Neuronal stem cell (in vitro differentiated cells): Measurements from ENCODE around the gene MOCS2. TPM values are rescaled to one million over a fixed set of nuclear protein-coding genes. Genes with fewer than 3 reads are reported as not detected.

Experiments used
- DNase-seq: peaks from one replicate; pipeline ENCODE4 v3.0.0-alpha.2; 2013; ENCODE audit warnings: low spot score
- H2AFZ ChIP-seq: one replicate; pipeline ENCODE4 v1.6.1; 2013; ENCODE audit warnings: mild to moderate bottlenecking, low read length, inconsistent platforms
- H2AK5ac ChIP-seq: 2 replicates; pipeline ENCODE4 v1.6.1; 2013; ENCODE audit warnings: low read depth, mild to moderate bottlenecking, inconsistent platforms, low read length, moderate library complexity, mixed read lengths
- H2BK120ac ChIP-seq: 2 replicates; pipeline ENCODE4 v1.6.1; 2013; ENCODE audit warnings: low read depth, mild to moderate bottlenecking, inconsistent platforms, low read length, moderate library complexity, mixed read lengths
- H2BK12ac ChIP-seq: one replicate; pipeline ENCODE4 v1.6.1; 2013; ENCODE audit warnings: low read length, inconsistent platforms
- H2BK15ac ChIP-seq: 2 replicates; pipeline ENCODE4 v1.6.1; 2013; ENCODE audit warnings: mild to moderate bottlenecking, low read length, inconsistent platforms, mixed read lengths
- H2BK5ac ChIP-seq: one replicate; pipeline ENCODE4 v1.6.1; 2013; ENCODE audit warnings: inconsistent platforms, mild to moderate bottlenecking, low read length, moderate library complexity
- H3K14ac ChIP-seq: one replicate; pipeline ENCODE4 v1.6.1; 2013; ENCODE audit warnings: low read length, inconsistent platforms
- H3K18ac ChIP-seq: 2 replicates; pipeline ENCODE4 v1.6.1; 2013; ENCODE audit warnings: low read length, inconsistent platforms
- H3K23ac ChIP-seq: 2 replicates; pipeline ENCODE4 v1.6.1; 2013; ENCODE audit warnings: low read depth, mild to moderate bottlenecking, mixed read lengths, low read length, inconsistent platforms; ENCODE audit not compliant: poor library complexity
- H3K27ac ChIP-seq: replicated peaks from 3 replicates; pipeline ENCODE4 v1.5.1; 2013; ENCODE audit warnings: low read length, inconsistent platforms
- H3K27me3 ChIP-seq, 3 experiments: 2 replicates each; pipeline ENCODE4 v1.6.1; 2013; ENCODE audit warnings: low read length in 3 of 3, mild to moderate bottlenecking in 2 of 3, inconsistent platforms in 1 of 3, low read depth in 1 of 3, mixed read lengths in 1 of 3, moderate library complexity in 1 of 3; ENCODE audit not compliant: control insufficient read depth in 3 of 3, insufficient read depth in 3 of 3
- H3K36me3 ChIP-seq, 2 donors: replicated peaks in 1 of 2; 2 replicates each; pipeline ENCODE4 v1.6.1; 2013; ENCODE audit warnings: low read length in 2 of 2; ENCODE audit not compliant: control insufficient read depth in 2 of 2, insufficient read depth in 2 of 2
- H3K4ac ChIP-seq: 2 replicates; pipeline ENCODE4 v1.6.1; 2013; ENCODE audit warnings: inconsistent platforms, mild to moderate bottlenecking, low read length, moderate library complexity
- H3K4me1 ChIP-seq, 2 donors: 1 replicate in 1 of 2; 2 replicates in 1 of 2; pipeline ENCODE4 v1.6.1; 2013; ENCODE audit warnings: low read length in 2 of 2, low read depth in 1 of 2; ENCODE audit not compliant: control insufficient read depth in 2 of 2, insufficient read depth in 1 of 2
- H3K4me2 ChIP-seq: one replicate; pipeline ENCODE4 v1.6.1; 2013; ENCODE audit warnings: mild to moderate bottlenecking, low read length, inconsistent platforms; ENCODE audit not compliant: insufficient read depth, poor library complexity, severe bottlenecking
- H3K4me3 ChIP-seq, 2 donors: 2 replicates each; pipeline ENCODE4 v1.5.1; 2013; ENCODE audit warnings: low read length in 2 of 2, mild to moderate bottlenecking in 2 of 2, inconsistent platforms in 1 of 2, moderate library complexity in 1 of 2
- H3K79me1 ChIP-seq: one replicate; pipeline ENCODE4 v1.6.1; 2013; ENCODE audit warnings: low read depth, mild to moderate bottlenecking, inconsistent platforms, low read length, moderate library complexity
- H3K9ac ChIP-seq: one replicate; pipeline ENCODE4 v1.6.1; 2013; ENCODE audit warnings: mild to moderate bottlenecking, low read depth, low read length, inconsistent platforms; ENCODE audit not compliant: poor library complexity
- H3K9me3 ChIP-seq, 2 donors: replicated peaks in 1 of 2; 2 replicates each; pipeline versions ENCODE3 to v1.6.1; 2013; ENCODE audit warnings: low read length in 2 of 2, mild to moderate bottlenecking in 2 of 2, inconsistent platforms in 1 of 2, low read depth in 1 of 2, mixed read lengths in 1 of 2, moderate library complexity in 1 of 2; ENCODE audit not compliant: control insufficient read depth in 2 of 2, insufficient read depth in 1 of 2
- H4K8ac ChIP-seq: one replicate; pipeline ENCODE4 v1.6.1; 2013; ENCODE audit warnings: low read depth, mild to moderate bottlenecking, inconsistent platforms, low read length, moderate library complexity
- H4K91ac ChIP-seq: one replicate; pipeline ENCODE4 v1.6.1; 2013; ENCODE audit warnings: low read length, low read depth, mild to moderate bottlenecking, inconsistent platforms; ENCODE audit not compliant: poor library complexity
- WGBS, 2 donors: extraction: QIAGEN DNeasy Blood & Tissue Kit; methylation state at CpG; one replicate each; pipeline ENCODE4 v1.1.7; 2013; ENCODE audit warnings: missing lambda C conversion rate in 2 of 2, mixed read lengths in 1 of 2; ENCODE audit not compliant: insufficient read length in 2 of 2, insufficient replicate concordance in 1 of 2; ENCODE audit errors: extremely low coverage in 2 of 2; 5-methylcytosine and 5-hydroxymethylcytosine counted together
- polyA plus RNA-seq, 2 experiments: library from polyadenylated mRNA; stranded (reverse); fragments of 200-250 nt; gene quantifications; one replicate each; pipeline ENCODE4 v1.2.3, GENCODE V29; 2013

MOCS2 gene
- 23.4 TPM for polyA plus RNA-seq (2013, experiment 1 of 2)
- polyA plus RNA-seq (2013, experiment 2 of 2) = 23.6 TPM

DNA sequence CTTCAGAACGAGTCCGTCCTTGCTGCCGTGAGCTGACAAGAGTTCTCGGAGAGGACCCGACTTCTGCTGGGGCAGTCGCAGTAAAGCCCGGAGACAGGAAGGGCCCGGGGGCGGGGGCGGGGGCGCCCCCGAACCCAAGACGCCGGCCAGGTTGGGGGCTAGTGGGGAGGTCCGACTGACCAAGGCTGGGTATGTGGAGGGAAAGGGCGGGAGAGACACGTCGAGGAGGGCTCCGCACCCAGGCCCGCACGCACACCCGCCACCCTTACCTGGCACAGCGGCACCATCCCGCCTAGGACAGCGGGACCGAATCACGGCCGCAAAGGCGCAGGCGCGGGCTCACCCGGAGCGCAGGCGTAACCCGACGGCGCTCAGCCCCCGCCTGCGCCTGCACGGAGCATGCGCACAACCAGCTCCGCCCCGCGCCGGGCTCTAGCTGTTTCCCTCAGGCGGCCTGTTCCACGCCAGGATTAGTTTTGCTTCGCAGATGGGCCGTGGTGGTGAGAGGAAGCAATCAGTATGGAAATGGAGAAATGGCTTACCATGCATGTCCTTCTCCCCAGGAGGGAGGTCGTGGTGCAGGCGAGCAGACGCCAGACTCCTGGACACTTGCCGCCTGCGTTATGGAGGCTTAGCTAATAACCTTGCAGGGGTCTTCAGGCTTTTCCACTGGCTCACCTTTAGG, at the start of gene MOCS2:
TSS of gene MOCS2 (minus strand) at position 315 of the 685 bp plus-strand sequence. CDS start 2,583 bp downstream, outside the sequence.
- H2BK5ac ChIP-seq = no peak within 1 kb of the TSS
- no peak within 1 kb of the TSS for H4K8ac ChIP-seq

GRCh38 chr5:53151713-53152458, 42.3 kb upstream of the MOCS2 start:
- Histone ChIP-seq H3K23ac (no peak overlapping the region), H2BK12ac (no peak overlapping the region), H3K4me2 (no peak overlapping the region), H3K4ac (no peak overlapping the region), H2BK15ac (no peak overlapping the region), H3K27ac (no peak overlapping the region), H4K91ac (no peak overlapping the region), H3K79me1 (no peaks in the 10 kb centered on the region), H4K8ac (no peak overlapping the region), H3K4me3 (no peak overlapping the region), H3K14ac (no peak overlapping the region), H2AFZ (no peak overlapping the region), H2BK5ac (no peak overlapping the region), H3K9ac (no peak overlapping the region), H3K18ac (no peak overlapping the region), H3K4me1 (no peaks in the 10 kb centered on the region), H3K27me3 (no peaks in the 10 kb centered on the region), H2AK5ac (no peak overlapping the region), H3K9me3 (no peaks in the 10 kb centered on the region), H3K36me3 (no peaks in the 10 kb centered on the region), H2BK120ac (no peak overlapping the region)
- WGBS, 2 donors = no CpG with 5 or more reads among the region's 3 CpGs
- no peak for DNase-seq

More for the DNA sequence above, at the start of gene MOCS2:
- Histone ChIP-seq H3K27ac (no peak within 1 kb of the TSS), H3K14ac (no peak within 1 kb of the TSS), H4K91ac (no peak within 1 kb of the TSS), H3K23ac (peak within 1 kb of the TSS; percentile 13), H3K4me2 (peak within 1 kb of the TSS; percentile 55), H3K18ac (peak within 1 kb of the TSS; percentile 4), H3K36me3 (peaks cover 0 to 18% of the 10 kb centered on the region in 2 donors), H2BK12ac (no peak within 1 kb of the TSS), H3K4me3 (peak within 1 kb of the TSS; percentile 82 to 85), H3K27me3 (no peaks in the 10 kb centered on the region), H2BK15ac (no peak within 1 kb of the TSS), H3K4ac (no peak within 1 kb of the TSS), H2BK120ac (no peak within 1 kb of the TSS), H2AFZ (peak within 1 kb of the TSS; percentile 98), H3K4me1 (peaks cover 0 to 6% of the 10 kb centered on the region in 2 donors), H3K9me3 (no peaks in the 10 kb centered on the region), H3K79me1 (no peaks in the 10 kb centered on the region), H2AK5ac (no peak within 1 kb of the TSS), H3K9ac (peak within 1 kb of the TSS; percentile 85)
- peak; percentile 88 for DNase-seq
- no CpG with 5 or more reads among the region's 54 CpGs for WGBS, 2 donors

DNA sequence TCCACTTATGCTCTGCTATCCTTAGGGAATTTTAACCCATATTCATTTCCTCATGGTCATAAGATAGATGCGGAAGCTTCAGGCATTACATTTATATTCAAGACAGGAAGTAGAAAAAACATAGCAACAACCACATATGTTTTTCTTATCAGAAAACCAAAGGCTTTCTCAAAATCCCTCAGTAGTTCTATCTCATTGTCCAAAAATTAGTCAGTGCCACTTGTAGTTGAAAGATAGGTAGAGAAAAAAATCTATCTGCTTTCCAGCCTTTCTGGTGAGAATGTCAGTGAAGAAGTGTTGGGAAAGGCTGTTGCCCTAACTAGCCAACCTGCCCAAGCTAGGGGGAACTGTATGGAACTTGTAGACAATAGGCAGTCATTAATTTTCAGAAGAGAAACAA, 23.5 kb upstream of the MOCS2 start:
- Histone ChIP-seq H2BK120ac (no peak overlapping the region), H3K36me3 (no peaks in the 10 kb centered on the region), H3K23ac (no peak overlapping the region), H3K4me2 (no peak overlapping the region), H4K8ac (no peak overlapping the region), H3K9me3 (no peaks in the 10 kb centered on the region), H2BK15ac (no peak overlapping the region), H3K4me1 (no peaks in the 10 kb centered on the region), H3K4me3 (no peak overlapping the region), H3K4ac (no peak overlapping the region), H3K27ac (no peak overlapping the region), H3K27me3 (no peaks in the 10 kb centered on the region), H3K14ac (no peak overlapping the region), H2BK5ac (no peak overlapping the region), H3K79me1 (no peaks in the 10 kb centered on the region), H3K18ac (no peak overlapping the region), H2AFZ (no peak overlapping the region), H2BK12ac (no peak overlapping the region), H3K9ac (no peak overlapping the region), H2AK5ac (no peak overlapping the region), H4K91ac (no peak overlapping the region)
- DNase-seq = no peak
- WGBS, 2 donors = no CpG with 5 or more reads among the region's 1 CpG

DNA sequence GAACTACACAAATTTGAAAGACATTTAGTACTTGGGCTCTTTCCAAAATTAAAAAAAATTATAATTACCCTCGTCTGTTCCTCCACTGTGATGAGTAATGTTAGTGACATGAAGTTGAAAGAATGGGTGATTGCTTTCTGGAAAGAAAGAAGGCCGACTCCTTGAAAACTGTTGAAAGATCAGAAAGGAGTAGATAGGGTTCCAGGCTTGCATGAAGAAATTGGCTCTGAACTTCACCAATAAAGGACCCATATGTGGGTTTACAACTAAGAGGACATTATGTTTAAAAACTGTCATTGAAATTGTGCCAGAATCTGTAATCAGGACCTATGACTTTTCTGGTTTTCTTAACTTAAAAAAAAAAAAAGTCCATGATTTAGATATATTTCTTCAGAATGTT, 20.7 kb upstream of the MOCS2 start:
- Histone ChIP-seq H2BK5ac (no peak overlapping the region), H4K91ac (no peak overlapping the region), H3K14ac (no peak overlapping the region), H3K4ac (no peak overlapping the region), H3K4me3 (no peak overlapping the region), H2BK15ac (no peak overlapping the region), H2AK5ac (no peak overlapping the region), H2AFZ (no peak overlapping the region), H3K27ac (no peak overlapping the region), H3K27me3 (no peaks in the 10 kb centered on the region), H3K4me1 (no peaks in the 10 kb centered on the region), H4K8ac (no peak overlapping the region), H3K36me3 (no peaks in the 10 kb centered on the region), H3K23ac (no peak overlapping the region), H3K4me2 (no peak overlapping the region), H3K9ac (no peak overlapping the region), H2BK12ac (no peak overlapping the region), H3K18ac (no peak overlapping the region), H3K9me3 (no peaks in the 10 kb centered on the region), H3K79me1 (no peaks in the 10 kb centered on the region), H2BK120ac (no peak overlapping the region)
- no CpG with 5 or more reads among the region's 2 CpGs for WGBS, 2 donors
- DNase-seq = no peak
